Activated effector memory CD4-positive, alpha-beta T cell treated with Interleukin-2 at 50 U/mL for 16 hours (primary cell): ENCODE results near the gene SOS1.
"Not testable (repeated sequence)": the region's sequence is repeated elsewhere in the genome, so short reads cannot be mapped to it uniquely, and the experiment has no call there.

ENCODE experiments used
- DNase-seq: peaks from one replicate; pipeline ENCODE4 v3.0.0-alpha.2; 2020

SOS1 gene

DNA sequence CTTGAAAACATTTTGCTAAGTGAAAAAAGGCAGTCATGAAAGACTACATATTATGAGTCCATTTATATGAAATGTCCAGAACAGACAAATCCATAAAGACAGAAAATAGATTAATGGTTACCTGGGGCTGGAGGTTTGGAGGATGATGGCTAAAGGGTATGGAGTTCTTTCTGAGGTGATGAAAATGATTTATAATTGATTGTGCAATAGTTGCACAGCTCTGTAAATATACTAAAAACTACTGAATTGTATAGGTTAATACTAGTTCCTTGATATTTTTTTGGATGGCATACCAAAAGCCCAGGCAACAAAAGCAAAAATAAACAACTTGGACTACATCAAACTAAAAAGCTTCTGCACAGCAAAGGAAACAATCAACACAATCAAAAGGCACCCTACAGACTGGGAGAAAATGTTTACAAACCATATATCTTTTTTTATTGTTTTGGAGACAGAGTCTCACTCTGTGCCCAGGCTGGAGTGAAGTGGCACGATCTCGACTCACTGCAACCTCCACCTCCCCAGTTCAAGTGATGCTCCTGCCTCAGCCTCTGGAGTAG, 21.5 kb downstream of the SOS1 start:
- DNase-seq: no peak

DNA sequence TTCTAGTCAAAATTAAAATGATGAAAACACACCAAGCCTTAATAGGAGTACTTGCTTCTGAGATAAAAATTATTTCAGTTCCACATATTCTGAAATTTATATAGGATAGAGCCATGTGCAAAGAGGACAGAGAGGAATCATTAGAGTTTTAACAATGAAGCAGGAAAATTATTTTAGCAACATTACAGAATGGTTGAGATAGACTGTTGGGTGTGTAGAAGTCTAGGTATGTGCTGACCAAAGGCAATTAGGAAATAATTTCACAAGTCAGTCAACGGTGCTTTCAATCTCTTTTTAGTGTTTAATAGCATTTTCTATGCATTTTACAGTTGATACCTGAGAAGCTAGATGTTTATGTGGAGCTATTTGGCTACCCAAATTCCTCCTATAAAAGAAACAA, 25.2 kb downstream of the SOS1 start:
- no peak for DNase-seq

DNA sequence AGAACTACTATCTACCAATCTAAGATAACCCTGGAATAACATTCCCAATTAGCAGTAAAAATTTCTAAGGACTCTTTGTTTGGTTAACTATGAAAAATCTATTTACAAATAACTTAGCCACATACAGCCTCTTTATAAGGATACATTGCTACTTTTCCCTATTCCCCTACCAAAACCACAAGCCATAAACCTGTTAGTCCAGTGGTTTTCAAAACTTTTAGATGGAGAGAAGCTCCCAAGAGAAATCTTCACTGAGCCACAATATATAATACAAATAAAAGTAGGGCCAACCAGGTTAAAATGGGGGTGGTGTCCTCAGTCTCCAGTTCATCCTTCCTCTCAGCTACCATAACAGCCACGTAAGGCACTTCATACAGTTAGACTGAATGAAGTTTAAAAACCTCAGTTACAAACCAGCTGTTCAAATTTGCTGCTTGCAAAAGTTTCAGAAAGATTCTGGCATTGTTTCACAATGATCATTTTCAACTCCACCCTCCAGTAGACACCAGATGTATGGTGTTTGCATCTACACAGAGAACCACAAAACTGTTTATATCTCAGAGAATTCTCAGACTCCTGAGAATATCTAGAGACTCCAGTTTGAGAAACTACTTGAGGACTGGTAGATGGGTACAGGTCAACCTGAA, 26.0 kb downstream of the SOS1 start:
- DNase-seq: no peak

DNA sequence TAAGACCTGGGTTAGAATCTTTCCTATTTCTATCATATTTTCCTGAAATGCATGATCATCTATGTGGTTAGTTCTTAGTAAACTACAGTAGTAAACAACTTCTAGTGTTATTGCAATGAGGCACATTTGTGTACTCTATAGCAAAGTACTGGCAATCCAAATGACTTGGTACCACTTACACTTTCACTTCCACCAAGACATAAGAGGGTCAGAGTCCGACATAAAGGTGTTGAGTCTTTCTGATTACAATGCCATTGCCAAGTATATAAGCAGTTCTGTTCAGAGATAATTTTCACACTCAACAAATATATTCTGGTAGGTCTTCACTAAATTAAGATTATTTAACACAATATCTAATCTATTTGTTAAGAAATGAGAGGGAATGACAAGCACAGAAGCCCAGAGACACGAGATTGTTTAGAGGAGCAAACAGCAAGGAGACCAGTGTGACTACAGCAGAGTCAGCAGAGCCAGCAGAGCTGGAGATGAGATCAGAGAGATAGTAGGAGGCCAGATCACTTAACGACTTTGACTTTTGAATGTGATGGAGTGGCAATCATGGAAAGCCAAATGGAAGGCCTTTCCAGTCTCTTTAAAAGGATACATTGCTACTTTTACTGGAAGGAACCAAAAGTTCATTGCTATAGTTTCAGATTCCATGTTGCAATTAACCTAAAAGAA, 27.5 kb downstream of the SOS1 start:
- DNase-seq: no peak

DNA sequence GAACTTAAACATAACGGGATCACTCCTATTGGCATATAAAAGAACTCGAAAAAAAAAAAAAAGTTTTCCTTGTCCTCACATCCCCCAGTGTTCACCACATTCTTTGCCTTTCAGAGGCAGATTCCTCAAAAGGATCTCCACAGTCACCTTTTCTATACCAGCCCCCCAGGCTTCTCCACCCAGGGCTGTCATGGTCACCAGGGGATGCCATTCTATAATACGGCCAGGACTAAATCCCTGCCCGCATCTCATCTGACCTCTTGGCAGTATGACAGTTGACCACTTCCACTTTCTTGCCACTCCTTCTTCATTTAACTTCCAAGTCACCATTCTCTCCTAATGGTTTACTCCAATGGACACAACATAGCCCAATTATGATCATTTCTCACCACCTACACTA, 29.3 kb downstream of the SOS1 start:
- DNase-seq: no peak

DNA sequence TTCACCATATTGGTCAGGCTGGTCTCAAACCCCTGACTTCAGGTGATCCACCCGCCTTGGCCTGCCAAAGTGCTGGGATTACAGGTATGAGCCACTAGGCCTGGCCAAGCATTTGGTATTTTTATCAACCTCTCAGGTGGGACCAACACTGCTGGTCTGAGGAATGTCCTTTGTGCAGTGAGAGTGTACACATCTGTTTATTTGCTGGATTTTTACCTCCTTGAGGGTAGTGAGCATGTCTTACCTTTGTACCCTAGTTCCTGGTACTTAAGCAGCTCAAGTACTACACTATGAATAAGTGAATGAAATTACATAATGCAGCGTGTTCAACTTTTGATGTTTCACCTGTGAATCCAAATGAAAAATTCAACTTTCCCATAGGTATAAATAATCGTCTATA, 29.8 kb downstream of the SOS1 start:
- DNase-seq: no peak

DNA sequence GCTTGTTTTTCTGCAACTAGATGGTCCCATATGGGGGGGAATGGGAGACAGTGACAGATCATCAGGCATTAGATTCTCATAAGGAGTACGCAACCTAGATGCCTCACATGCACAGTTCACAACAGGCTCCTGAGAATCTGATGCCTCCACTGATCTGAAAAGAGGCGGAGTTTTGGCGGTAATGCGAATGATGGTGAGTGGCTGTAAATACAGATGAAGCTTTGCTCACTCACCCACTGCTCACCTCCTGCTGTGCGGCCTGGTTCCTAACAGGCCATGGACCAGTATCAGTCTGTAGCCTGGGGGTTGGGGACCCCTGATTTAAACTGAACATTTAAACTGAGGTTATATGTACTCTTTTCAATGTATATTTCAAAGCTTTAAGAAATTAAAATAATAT, 40.7 kb downstream of the SOS1 start:
- DNase-seq: no peak

DNA sequence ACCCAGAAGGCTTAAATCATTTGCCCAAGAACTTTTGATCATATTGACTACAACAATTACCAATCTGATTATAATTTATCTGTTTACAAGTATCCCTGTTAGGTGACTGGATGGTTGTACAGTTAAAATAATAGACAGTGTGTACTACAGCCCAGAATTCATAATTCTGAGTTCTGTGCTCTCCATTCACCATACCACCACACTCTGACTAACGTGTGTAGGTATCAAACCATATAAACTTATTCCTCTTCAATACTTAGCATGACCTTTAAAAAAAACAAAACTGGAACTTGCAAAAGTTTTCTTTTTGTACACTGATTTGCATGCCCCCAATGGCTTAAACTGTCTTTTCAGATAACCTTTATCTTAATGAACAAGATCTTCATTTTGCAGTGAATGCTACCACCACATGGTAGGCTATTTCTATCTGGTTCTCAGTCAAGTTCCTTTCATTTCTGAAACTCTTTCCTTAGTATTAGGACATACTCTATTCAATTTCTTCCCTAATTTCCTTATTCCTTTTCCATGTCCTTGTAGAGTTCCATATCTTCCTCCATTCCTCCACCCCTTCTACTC, 50.9 kb downstream of the SOS1 start:
- DNase-seq: no peak

DNA sequence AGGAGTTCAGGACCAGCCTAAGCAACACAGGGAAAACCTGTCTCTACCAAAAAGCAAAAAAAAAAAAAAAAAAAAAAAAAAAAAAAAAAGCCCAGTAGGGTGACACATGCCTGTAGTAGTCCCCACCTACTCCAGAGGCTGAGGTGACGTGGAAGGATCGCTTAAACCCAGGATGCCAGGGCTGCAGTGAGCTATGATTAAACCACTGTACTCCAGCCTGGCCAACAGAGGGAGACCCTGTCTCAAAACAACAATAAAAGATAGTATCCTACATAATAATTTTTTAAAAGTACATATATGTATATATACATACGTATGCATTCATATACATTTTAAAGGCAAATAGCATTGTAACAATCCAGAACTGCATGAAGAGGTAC, 51.7 kb downstream of the SOS1 start:
- DNase-seq: no peak

DNA sequence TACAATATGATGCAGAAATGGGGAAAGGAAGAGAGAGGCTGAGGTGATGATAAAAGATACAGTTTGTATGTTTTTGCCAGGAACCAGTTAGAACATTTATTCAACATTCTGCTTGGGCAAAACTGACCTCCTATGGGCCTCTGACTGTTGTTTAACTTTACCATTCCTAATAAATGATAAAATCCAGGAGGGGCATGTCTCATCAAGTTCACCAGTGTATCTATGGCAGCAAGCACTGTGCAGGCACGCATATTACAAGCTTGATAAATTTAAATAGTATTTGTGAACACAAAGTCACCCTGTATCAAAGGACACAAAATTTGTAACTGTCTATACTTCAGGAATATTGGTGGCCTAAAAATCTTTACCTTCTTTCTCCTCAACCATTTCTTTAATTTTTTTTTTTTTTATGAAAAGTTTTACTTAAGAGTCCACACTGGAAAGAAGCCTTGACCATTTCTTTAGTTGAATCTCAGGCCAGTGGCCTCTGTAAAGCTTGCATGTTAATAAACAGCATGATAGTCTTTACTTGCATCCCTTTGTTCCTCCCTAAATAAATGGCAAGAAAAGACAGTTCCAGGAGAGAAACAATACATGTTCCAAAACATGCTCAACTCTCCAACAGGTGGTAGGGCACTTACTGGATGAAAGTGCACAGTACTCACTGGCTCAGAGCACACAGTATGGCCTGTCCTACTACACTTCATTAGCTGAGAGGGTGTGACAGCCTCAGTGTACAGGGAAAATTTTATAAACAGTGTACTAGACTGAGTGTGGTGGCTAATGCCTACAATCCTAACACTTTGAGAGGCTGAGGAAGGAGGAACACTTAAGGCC, 52.3 kb downstream of the SOS1 start:
- no peak for DNase-seq

DNA sequence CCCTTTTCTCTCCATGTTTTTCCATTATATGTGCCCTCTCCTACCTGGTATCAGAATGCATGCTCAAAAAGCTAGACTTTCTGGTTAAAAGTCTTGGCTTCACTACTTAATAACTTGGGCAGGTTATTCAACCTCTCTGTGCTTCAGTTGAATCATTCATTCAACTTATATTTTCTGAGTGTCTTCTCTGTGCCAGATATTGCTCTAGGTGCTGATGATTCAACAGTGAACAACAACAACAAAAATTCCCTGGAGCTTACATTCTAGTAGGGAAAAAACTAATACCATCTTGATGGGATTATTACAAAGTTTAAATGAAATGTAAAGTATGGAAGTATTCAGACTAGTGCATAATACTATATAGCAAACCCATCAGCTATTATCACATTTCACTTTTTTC, 55.2 kb downstream of the SOS1 start:
- DNase-seq: no peak

DNA sequence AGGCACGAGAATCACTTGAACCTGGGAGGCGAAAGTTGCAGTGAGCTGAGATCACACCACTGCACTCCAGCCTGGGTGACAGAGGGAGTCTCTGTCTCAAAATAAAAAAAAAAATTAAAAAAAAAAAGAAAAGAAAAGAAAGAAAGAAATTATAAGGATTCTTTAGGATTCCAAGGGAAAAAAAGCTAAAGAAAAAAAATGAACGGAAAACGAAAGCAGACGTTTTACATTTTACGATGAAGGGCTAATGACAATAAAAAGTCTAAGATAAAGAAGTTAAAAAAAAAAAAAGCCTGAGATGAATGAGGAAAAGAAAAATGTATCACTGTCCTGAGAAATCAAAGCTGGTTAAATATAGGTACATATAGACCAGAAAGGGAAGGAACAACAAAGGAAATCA, 58.5 kb downstream of the SOS1 start:
- no peak for DNase-seq

DNA sequence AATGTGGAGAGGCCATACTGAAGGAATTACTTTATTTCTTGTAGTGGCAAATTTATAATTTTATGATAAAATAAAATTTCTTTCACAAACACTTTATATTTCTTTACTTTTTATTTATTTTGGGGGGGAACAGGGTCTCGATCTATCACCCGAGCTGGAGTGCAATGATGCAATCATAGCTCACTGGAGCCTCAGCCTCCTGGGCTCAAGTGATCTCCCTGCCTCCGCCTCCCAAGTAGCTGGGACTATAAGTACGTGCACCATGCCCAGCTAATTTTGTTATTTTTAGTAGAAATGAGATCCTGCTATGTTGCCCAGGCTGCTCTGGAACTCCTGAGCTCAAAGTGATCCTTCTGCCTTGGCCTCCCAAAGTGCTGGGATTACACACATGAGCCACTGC, 59.6 kb downstream of the SOS1 start:
- DNase-seq: no peak

DNA sequence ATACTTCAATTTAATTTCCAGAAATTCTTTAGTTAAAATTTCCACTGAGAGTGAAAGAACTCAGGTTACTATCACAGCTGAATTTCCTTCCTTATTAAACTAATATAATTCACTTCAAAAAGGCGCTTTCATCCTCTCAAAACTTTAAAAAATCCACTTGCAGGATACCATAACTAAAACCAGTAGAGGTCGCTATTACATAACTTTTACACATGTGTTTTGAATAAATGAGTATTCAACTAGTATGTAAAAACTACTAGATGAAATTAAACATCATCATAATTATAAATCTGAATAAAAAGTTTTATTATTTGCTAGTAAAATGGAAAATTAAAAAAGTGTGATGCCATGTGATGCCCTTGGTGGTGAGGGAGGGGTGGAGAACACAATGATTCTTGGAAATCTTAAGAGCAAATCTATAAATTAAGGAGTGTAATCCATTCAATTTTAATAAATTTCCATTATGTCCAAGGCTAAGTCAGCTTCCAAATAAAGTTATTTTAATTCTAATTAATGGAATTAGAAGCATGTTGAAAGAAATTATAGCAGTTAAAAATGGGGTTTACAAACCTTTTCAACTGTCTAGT, 61.4 kb downstream of the SOS1 start:
- DNase-seq: no peak

DNA sequence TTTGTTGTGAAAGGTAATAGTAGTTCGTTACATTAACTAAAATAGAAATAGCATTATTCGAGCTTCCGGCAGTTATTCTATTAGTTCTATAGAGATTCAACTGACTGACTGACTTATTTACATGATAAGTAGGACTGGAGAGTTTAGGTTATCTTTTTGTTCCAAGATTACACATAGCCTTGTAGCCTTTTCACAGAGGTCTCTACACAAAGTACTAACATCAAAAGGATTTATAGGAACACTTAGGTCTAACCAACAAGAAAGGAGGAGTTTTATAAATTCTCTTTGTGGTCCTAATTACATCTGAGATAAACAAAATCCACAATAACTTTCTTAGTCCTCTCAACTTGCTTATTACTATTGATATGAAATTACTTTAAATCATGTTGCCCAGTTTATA, 62.8 kb downstream of the SOS1 start:
- DNase-seq: no peak

DNA sequence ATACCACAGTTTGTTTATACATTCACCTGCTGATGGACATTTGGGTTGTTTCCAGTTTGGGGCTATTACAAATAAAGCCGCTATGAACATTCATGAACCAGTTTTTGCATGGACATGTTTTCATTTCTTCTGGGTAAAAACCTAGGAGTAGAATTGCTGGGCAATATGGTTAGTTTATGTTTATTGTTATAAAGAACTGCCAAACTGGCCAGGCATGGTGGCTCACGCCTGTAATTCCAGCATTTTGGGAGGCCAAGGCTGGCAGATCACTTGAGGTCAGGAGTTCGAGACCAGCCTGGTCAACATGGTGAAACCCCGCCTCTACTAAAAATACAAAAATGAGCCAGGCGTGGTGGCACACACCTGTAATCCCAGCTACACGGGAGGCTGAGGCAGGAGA, 68.2 kb downstream of the SOS1 start:
- not testable (repeated sequence) for DNase-seq

DNA sequence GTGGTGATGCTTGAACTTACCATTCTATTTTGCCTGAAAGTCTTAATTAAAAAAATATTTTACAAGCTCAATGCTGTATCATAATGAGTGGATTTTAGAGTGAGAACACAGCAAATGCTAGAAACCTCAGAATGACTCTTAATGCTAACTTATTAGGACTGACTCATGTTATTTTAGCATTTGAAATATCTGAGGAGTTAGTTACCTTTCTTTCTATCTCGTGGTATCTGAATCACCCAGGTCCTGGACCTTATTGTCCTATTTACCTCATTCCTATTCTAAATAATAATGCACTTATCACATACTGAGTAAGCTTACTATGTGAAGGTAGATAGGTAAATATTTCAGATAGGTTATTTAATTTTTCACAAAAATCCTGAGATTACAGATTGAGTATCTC, 70.7 kb downstream of the SOS1 start:
- DNase-seq: no peak

DNA sequence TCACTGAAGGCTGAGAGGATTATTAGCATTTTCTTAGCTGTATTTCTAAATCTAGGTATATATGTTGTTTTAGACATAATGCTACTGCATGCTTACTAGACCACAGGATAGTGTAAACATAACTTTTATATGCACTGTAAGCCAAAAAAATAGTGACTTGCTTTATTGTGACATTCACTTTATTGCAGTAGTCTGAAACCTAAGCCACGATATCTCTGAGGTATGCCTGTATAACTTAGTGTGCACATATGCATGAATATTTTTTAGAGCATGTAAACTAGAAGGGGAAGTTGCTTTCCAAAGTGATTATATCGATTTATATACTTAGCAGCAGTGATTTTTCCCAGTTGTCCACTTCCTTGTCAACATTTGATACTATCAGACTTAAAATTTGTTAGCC, 81.8 kb downstream of the SOS1 start:
- DNase-seq: no peak

DNA sequence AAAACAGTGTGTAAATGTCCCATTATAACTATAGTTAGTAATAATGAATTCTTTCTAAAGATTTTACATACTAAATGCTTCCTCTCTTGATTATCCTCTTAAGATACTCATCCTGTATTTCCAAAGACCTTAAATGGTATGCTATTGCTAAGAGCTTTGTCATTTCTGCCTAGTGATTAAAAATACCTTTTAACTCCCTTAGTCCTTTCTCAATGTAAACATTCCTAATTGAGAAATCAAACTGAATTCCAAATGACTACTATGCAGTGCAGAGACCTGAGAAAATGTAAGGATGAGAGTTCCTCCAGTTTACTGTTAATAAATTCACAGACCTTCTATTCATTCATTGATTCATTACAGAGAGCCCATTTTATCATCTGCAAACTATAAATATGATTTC, 86.9 kb downstream of the SOS1 start:
- no peak for DNase-seq

DNA sequence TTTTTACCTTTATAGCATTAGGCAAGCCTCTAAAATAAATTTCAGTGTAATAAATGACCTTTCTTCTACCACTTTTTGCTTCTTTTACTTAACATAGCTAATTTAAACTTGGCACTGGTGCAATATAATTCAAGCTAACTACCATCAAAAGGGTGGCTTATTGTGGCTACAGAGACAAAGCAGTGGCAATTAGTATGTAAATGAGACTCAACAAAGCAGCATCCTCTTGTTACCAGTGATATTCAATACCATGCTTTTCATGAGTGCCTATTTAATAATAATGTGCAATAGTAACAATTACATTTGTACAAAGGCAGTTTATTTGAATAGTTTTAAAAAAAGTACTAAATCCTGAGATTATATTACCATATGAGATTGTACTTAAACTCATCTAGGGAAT, 93.4 kb downstream of the SOS1 start:
- DNase-seq: no peak

DNA sequence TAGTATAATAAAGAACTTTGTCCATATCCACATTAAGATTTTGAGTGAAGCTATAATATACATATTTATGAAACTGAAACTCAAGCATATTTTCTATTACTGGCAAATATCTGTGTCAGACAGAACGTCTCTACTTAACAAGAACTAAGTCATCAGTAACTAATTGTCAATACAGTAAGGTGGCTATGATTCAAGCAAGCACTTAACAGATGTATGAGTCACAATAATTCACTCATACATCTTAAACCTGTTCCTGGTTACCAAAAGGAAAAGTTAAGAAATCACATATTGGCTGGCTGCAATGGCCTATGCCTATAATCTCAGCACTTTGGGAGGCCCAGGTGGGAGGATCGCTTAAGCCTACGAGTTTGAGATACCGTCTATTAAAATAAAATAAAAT, 96.0 kb downstream of the SOS1 start:
- DNase-seq: no peak

DNA sequence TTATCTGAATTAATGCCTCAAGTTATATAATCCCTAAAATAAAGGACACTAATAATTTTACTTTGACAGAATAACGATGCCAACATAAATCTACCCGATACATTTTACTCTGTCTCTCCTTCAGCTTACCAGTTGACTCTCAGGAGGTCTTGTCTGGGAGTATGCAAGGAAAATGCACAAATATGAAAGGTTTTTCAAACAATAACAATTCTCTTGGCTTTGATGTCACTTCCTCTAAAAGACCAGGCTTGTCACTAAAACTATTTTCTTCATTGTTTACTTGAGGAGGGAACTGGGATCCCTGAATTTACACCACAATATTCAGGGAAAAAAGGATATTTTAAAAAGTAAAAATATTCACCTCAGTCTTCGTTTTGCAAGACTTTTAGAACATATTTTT, 97.2 kb downstream of the SOS1 start:
- DNase-seq: no peak

DNA sequence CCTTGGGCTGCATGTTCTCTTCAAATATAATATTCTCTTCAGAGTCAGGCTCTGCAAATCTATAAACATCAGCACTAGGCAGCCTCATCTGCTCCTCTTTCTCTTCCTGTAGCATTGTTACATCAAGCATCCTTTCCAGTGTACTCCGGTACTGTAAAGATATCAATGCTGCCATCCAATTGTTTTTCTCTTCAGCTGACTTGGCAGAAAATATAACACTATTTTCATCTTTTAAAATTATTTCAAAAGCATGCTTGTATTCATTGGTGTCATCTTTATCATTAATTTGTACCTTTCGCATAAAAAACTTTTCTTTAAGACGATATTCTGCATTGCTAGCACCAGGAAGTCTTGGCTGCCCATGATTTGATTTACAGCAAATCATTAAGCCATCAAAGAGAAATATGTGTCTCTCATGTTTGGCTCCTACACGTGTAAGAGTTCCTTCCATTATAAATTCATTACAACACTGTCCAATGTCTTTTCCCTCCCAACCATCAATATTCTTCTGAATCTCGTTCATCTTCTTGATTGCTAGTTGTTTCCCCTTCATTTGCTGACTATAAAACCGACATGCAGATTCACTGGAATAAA, 98.1 kb downstream of the SOS1 start:
- DNase-seq: no peak
